ENCODE measurements around the gene STK32C.

DNA sequence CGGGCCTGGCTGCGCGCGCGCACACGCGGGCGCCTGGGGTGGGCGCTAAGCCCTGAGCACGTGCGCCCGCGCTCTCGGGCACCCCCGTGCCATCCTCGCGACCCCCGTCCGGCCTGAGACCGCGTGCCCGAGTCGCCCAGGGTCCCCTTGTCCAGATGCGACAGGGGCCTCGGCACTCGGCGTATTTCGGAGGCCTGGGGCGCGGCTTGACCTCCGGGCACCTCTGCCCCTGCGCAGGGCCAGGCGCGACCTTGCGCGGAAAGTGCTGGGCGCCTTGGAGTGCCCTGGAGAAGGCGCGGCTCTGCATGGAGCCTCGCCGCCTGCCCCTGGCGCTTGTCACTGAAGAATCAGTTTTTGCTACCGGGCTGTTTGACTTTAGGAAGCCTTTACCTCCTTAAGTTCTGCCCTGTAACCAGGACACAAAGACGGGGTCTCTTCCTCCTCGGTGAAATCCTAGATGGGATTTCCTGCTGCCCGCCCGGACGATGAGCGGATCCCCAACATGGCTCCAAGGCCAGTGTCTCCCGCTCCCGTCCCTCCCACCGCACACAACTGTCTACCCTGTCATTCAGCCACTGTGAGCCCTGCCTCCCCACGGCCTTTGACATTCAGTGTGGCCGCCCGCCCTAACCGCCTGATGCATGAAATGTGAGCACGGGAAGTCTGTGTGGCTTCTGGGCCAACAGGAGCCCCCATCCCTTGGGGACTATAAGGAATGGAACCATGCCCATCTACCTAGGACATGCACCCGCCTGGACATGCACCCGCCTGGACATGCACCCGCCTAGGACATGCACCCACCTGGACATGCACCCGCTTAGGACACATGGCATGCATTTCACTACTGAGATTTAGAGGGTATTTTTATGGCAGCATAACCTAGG is 1.1 kb upstream of the STK32C start:
- TF ChIP-seq ARNT (IDR thresholded peaks at IDR 0.05) (no peak), FOXM1 (IDR thresholded peaks at IDR 0.05; ENCODE audit: borderline replicate concordance) (no peak), CTBP1 (IDR thresholded peaks at IDR 0.05; ENCODE audit: borderline replicate concordance) (no peak), HDGF (IDR thresholded peaks at IDR 0.05; ENCODE audit: borderline replicate concordance) (no peak), FOXA1 (IDR thresholded peaks at IDR 0.05) (no peak), BHLHE40 (IDR thresholded peaks at IDR 0.05; ENCODE audit: borderline replicate concordance) (no peak), TARDBP (IDR thresholded peaks at IDR 0.05) (no peak)
- TF ChIP-seq, protein P1, sequence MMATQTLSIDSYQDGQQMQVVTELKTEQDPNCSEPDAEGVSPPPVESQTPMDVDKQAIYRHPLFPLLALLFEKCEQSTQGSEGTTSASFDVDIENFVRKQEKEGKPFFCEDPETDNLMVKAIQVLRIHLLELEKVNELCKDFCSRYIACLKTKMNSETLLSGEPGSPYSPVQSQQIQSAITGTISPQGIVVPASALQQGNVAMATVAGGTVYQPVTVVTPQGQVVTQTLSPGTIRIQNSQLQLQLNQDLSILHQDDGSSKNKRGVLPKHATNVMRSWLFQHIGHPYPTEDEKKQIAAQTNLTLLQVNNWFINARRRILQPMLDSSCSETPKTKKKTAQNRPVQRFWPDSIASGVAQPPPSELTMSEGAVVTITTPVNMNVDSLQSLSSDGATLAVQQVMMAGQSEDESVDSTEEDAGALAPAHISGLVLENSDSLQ (IDR thresholded peaks at IDR 0.05) = no peak

Data from HEK293T (cell line).